Medulla oblongata (tissue), 1 donor: ENCODE results near the gene COA4.
"Not testable (repeated sequence)": the region's sequence is repeated elsewhere in the genome, so short reads cannot be mapped to it uniquely, and the experiment has no call there.

Source experiments
- DNase-seq: peaks from one replicate; pipeline ENCODE4 v3.0.0-alpha.2; 2015; ENCODE audit errors: extremely low spot score

Gene COA4

DNA sequence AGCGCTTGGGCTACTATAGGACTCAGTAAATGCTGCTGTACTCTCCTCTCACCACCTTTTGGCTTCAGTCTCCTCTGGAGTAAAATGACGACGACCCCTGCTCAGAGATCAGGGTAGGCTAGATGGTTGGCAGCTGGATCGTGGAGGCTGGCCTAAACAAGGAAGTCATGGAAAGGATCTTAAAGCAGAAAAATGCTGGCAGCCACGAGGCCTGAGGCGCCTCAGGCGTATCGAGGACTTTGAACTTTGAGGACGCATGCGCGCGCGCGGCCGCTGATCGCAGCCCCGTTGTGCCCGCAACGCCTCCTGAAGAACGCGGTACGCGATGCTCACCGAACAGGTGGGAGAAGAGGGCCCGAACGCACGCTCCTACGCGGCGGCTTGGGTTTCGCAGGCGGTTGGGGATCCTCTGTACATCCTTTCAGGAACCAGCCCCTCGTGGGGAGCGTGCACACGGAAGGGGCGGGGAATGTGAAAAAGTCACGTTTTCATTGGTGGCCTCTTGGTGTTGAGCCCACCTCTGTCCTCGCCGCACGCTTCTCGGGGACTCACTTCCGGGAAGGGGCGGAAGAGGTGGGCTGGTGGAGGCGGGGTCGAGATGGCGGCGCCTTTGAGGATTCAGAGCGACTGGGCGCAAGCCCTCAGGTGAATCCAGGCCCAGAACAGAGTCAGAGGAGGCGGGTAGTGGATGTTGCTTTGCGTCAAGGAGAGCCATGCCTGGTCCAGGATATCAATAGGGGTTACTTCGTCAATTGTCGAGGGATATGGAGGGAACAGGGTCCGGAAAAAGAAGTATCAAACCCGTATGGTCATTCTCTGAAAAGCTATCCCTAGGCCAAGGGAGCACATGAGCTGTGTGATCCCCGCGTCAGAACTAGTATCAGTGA lies at the start of gene COA4, which contains the start of gene PAAF1:
Gene COA4, minus strand, starts transcription at position 423 of the 887 bp plus-strand sequence. CDS start 3,468 bp downstream, outside the sequence.
Gene PAAF1, plus strand, starts transcription at position 576 of the 887 bp plus-strand sequence. Its CDS starts 23 bp downstream, at position 599.
- DNase-seq: peak; percentile 99

DNA sequence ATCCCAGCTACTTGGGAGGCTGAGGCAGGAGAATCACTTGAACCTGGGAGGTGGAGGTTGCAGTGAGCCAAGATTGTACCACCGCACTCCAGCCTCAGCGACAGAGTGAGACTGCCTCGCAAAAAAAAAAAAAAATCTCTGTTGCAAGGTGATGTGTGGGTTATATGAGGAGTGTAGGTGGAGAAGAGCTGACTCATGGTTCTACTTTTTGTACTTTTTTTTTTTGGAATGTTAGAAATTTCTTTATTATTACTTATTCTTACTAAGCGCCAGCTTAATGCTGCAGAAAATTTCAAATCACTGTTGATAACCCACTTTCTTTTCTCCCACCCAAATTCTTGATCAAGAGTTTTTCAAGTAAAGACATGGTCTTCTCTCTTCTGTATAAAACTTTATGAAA lies 44.5 kb upstream of the COA4 start:
- DNase-seq: no peak

GRCh38 chr11:73916435-73916834 lies 39.8 kb upstream of the COA4 start:
- no peak for DNase-seq

GRCh38 chr11:73914284-73914683 lies 37.6 kb upstream of the COA4 start:
- DNase-seq: no peak

DNA sequence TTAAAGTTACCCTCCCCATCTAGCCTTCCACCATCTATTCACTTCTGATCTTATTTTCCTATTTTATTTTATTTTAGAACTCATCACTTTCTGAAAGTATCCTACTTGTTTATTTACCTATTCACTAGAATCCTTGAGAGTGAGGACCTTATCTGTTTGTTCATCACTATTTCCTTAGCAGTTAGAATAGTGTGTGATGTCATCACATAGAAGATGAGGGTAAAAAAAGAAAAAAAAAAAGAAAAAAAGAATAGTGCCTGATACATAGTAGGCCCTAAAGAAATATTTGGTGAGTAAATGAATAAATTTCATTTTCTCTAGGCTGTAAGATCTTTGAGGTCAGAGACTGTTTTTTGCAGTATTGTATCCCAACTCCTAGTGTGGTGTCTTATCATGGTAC lies 36.8 kb upstream of the COA4 start:
- no peak for DNase-seq

- DNase-seq: no peak
Observed at GRCh38 chr11:73912026-73912425, 35.4 kb upstream of the COA4 start.

GRCh38 chr11:73907191-73907590 lies 30.5 kb upstream of the COA4 start:
- no peak for DNase-seq

DNA sequence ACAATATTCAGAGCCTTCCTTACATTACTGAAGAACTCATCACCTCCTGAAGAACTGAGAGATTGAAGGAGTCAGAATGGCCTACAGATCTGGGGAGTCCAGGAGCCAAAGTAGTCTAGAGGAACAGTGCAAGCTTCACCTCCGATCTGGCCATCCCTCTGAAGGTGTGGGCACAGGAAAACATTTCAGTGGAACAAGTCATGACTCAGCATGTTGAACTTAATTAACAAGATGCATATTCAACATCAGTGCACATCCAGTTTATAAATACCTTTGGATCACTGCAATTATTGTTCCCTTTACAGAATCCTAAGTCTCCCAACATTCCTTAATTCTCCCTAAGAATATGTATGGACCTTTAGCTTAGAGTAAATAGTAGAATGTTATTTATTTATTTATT lies 25.7 kb upstream of the COA4 start:
- no peak for DNase-seq

GRCh38 chr11:73894725-73895335 lies 18.2 kb upstream of the COA4 start:
- DNase-seq: no peak

DNA sequence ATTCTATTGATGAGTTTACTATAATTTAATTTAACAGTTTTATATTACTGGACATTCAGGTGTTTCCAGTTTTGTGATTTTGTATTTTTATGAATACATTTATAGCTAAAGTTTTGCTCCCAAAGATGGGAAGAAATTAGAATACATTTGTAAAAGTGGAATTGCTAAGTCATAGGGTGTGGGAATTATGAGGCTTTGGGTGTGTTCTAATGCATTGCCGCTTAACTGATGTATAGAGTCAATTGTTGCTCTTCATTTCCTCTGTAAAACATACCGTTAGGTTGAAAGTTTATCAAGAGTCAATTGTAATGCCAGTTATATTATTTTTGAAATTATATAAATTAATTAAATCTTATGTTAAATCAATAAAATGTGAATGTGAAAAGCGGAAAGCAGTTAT lies 16.4 kb upstream of the COA4 start:
- no peak for DNase-seq

DNA sequence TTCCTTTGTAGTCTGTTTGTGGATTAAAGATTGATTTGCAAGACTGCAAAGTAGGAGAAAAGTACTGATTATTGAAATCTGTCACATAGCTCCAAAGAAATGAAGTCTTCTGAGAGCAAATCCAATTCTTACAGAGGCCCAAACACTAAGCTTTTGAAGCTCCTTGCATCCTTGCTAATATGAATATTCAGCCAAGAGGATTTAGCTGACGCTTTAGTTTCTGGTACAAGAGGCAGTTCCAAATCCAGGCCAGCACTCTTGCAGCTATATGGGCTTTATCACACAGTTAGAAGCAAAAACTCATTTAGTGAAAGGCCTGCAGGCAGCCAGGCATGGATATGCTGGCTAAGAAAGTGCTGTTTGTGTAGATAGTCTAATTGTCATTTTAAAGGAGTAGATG lies 12.9 kb upstream of the COA4 start:
- DNase-seq: no peak

DNA sequence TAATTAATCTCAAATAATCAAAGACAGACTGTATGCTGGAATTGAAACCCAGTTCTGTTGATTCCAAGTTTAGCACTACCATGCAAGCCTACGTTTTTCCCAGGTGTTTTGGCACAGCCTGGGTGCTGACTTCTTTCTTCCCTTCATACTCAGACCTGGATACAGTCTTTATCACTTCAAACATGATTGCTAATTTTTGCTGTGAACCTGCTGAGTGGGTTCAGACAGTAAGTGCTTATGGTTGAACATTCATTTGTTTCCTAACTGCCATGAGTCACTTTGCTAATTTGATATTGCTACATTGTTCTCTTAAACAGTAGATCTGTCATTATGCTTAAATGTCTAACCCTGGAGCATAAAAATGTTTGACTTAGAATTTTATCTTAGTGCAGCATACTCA lies 12.4 kb upstream of the COA4 start:
- no peak for DNase-seq

DNA sequence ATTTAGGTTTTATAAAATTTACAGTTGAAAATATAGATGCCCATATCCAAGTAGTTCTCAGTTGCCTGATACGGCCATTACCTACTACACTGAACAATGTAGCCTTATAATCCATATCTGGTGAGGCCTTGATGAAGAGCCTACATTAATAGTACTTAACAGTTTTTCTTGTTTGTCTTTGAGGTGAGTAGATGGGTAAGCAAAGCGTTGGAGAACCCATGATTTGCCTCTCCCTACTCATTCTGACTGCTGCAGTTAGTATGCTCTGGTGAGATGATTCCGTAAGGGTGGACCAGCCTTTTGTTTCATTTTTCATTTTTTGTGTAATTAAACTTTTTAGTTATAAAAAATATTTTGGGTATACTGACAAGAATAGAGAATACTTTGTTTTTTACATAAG lies 11.6 kb upstream of the COA4 start:
- no peak for DNase-seq

DNA sequence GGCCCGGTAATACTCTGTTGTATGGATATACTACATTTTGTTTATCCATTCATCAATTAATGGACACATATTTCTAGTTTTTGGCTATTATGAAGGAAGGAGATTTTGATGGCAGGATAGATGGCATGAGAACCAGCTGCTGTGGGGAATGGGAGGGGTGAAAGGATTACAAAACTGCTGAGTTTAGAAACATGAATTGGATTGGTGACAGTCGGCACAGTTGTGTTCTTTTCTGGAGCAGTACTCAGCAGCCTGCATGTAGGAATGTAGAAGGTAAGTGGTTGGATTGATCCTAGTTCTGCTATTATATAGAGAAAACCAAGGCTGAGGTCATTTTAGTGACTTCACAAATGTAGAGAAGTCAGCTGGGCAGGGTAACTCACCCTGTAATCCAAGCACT lies 7.2 kb upstream of the COA4 start:
- no peak for DNase-seq

- DNase-seq: not testable (repeated sequence)
Observed at GRCh38 chr11:73880449-73880848, 3.8 kb upstream of the COA4 start.

DNA sequence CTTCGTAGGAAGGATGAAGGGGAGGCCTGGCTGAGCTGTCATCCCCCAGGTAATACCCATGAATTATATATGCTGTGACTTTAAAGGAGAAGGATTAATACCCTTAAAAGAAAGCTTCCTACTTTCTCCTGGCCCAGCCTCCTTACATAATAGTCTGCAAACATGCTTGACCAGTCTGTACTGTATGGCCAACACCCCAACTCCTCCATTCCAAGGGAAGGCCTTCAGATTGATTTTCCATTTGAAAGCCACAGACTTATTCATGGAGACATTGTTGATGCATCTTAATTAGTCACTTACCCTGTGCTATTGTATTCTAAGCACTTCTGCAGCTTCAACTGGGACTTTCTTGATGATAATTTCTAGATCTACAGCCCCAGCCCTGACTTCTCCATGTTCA lies 2.1 kb upstream of the COA4 start:
- DNase-seq: no peak

- DNase-seq: no peak
Observed at GRCh38 chr11:73875840-73876239, 806 bp downstream of the COA4 start.

DNA sequence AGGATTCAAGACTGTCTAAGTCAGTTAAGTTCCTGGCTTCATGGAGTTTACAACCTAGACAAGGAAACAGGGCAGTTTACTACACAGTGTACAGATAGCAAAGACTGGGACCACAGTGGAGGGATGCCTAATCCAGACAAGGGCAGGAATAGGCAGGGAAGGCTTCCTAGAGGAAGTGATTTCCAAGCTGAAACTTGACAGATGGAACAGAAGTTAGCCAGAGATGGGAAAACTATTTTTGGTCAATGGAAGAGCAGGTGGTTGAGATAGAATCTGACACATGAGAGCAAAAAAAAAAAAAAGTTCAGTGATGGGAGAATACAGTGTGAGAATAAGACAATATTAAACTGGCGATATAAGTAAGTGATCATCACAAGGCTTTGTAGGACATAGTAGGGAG lies 1.3 kb downstream of the COA4 start:
- DNase-seq: no peak

- DNase-seq: no peak
Observed at GRCh38 chr11:73872749-73873357, 3.8 kb downstream of the COA4 start.

GRCh38 chr11:73870261-73870660 lies 6.4 kb downstream of the COA4 start:
- DNase-seq: no peak

DNA sequence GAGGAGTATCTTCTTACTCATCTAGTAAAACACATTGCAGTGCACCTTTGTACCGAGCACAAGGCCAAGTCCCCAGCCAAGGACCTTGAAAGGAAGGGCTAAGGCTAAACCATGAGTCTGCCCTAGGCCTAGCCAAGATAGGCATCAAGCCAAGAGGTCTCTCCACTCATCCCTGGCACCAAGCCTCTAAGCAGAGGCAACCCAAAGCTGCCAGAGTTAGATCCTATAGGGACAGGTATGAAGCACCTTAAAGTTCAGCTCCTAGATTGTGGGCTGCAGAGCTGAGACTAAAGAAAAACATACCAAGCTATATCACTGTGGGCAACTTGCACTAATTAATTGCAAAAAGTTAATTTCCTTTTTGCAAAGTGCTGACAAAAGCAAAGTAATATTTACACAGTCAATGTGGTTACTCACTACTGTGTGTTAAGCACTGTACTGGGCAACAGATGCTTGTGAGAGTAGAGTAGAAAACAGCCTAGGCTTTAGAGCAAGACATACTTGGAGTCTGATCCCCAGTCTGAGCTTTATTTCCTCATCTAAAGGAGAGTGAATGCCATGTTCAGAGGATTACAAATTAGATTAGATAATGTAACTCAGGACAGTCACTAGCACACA lies 7.2 kb downstream of the COA4 start:
- no peak for DNase-seq

GRCh38 chr11:73866586-73866996 lies 10.1 kb downstream of the COA4 start:
- DNase-seq: no peak
